Measurements from ENCODE around the gene CHML. TPM values are rescaled to one million over a fixed set of nuclear protein-coding genes. Genes with fewer than 3 reads are reported as not detected.

CHML gene
- total RNA-seq, 1 donor from 2014 or later, result 3.3 TPM

DNA sequence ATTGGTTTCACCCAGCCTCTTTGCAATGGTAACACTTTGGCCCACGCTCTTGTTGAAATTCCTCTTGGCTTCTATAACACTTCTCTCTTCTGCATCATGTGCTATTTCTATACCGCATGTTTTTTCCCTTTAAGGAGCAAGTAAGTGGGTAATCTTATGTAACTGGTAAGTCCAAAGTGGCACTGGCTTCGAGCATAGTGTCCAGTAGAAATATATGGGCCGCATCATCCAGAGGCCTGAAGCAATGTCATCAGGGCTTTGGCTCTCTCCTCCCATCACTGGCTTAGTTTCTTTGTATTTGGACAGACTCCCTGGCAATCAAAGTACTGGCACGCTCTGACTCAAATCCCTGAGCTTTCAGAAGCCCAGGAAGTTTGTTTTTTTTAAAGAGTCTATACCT is 17.5 kb downstream of the CHML start:
- no peak for DNase-seq (ENCODE audit: low read depth)

DNA sequence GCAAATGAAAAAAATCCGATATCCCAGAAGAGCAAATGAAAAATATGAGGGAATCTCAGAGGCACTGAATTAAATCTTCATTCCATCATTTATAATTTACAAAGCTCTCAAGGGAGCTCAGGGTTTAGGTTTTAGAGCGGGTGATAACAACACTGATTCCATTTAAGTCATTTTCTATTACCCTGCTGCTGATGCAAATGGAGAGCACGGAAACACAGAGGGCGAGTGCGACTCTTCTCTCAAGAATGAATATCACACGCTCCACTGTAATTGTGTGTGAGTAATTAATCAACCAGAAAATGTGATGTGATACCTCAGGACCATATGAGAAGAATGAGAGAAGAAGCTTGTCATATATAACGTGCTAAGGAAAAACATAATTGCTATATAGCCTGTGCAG is 22.7 kb downstream of the CHML start:
- no peak for DNase-seq (ENCODE audit: low read depth)

DNA sequence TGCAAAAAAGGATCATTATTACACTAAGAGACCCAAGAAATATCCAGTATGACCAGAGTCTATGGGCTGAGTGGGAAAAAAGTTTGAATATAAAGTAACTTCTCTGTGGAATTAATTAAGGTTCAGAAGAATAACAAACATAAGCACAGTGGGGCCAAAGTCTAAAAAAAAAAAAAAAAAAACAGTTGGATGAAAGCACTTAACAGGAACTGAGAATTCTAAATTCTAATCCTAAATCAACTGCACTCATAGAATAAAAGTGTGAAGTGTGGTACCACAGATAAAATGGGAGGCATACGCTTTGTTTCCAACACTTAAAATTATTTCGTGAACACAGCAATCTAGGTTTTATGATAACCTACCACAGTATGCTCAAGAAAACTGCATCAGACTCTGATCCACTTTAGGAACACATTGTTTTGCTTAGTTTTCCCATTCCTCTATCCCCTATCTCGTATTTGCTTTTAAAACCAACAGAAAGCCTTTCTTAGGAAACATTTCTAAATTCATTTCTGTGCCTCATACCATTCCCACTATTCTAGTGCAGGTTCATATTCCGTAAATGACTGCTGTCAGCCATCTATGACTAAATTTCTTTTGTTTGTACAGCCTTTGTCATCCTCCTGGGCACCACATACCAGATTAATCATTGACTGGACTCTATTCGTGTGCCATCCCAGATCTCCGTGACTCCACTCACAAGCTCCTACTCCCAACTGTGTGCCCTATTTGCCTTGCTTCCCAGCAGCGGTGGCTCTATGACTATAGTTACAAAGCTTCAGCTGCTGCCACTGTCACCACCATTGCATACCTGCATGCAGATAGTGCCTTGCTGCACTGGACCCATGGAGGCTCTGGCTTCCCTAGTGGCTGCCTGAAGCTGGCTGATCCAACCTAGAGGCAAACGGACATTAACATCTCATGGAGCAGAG is 24.9 kb downstream of the CHML start:
- no peak for DNase-seq (ENCODE audit: low read depth)

DNA sequence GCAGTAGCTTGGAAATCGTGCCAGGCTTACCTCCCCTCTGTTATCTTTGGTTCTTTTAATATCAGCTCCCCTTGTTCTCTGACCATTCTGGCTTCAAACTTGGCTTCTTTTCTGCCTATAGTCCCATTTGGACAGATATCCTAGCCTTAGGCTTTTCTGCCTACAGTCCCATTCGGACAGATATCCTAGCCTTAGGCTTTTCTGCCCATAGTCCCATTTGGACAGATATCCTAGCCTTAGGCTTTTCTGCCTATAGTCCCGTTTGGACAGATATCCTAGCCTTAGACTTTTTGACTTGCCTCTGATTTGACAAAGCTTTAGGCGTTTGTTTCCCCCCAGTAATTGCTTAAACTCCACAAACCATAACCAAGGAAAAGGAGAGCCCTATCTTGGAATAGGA is 25.6 kb downstream of the CHML start:
- DNase-seq (ENCODE audit: low read depth), result no peak

DNA sequence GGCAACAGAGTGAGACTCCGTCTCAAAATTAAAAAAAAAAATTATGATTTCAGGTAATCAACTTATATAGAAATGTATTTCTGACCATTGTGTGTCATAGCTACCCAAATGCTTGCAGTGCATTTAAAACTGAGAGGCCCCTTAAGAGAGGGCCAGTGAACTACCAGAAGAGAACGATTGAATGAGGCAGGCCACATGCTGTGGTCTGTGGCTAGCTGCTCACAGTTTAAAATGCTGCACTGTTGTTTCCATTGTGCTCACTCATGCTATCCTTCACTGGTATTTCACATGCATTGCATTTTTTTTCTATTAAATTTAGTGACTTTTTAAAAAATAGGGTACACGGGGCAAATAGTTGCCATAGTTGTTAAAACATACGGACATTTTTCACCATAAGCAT is 26.0 kb downstream of the CHML start:
- DNase-seq (ENCODE audit: low read depth), result no peak

DNA sequence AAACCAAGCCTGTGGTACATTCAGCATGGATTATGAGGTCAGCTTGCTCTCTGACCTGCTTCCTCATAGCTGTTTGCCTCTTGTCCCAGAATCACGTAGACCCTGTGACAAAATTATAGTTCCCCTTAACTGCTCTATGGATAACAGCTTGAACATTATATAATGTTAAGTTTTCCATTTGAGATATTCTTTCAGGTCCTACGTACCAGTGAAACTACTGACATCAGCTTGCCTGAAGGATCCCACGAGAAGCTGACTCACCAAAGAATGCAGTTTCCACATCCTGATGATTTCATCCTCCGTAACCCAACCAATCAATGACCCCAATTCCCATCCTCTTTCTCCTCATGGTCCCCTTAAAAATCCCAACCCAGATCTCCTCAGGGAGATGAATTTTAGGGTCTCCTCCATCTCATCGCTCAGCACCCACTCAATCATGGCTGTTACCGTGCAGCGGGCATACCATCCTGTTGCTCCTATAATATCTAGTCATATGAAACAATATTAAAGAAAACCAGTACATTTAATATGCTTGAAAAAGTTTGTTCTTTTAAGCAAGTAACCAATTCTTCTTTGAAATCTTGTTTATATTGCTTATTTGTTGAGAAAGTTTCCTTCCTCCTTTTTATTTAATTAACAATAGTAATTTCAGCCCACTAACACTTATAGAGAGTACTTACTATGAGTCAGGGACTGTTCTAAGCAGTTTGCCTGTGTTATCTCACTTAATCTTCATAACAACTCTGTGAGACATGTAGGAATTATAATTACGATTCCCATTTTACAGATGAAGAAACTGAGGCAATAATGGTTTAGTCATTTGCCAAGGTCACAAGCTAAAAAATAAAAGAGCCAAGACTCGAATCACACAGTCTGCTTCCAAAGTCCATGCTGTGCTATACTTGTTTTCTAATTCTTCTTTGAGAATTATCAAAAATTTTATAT is 27.4 kb downstream of the CHML start:
- DNase-seq (ENCODE audit: low read depth), result peak; percentile 62

DNA sequence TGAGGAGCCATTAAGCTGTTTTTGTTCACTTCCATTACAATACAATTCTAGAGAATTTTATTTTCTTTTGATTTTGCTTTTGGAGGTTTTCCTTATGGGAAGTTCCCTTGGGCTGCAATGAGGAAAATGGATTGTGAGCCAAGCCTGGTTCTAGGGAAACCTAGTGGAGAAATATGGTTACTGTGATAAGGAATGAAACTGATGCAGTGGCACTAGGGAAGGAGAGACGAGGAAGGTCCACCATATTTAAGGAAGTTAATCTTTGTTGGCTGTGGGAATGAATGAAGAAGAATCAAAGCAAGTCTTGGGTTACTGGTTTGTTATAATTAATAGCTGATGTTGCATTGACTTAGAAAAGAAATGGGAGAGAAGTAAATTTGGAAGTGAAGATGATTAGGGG is 28.4 kb downstream of the CHML start:
- no peak for DNase-seq (ENCODE audit: low read depth)

DNA sequence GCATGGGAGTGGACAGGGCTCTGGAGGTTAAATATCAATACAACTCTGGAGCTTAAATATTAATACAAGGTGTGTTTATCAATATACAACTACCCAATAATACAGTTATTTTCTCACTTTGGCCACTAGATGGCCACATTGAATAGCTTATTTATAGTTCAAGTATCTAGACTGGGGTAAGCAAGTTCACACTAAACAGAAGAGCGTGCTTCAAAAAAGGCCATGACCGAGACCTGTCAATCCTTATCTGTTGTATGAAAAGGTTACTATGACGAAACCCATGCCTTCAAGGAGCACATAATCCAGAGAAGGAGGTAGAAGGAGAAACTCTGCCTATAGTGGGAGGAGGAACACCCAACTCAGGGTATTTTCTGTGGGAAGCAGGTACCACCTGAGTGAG is 29.1 kb downstream of the CHML start:
- DNase-seq (ENCODE audit: low read depth), result peak; percentile 74

DNA sequence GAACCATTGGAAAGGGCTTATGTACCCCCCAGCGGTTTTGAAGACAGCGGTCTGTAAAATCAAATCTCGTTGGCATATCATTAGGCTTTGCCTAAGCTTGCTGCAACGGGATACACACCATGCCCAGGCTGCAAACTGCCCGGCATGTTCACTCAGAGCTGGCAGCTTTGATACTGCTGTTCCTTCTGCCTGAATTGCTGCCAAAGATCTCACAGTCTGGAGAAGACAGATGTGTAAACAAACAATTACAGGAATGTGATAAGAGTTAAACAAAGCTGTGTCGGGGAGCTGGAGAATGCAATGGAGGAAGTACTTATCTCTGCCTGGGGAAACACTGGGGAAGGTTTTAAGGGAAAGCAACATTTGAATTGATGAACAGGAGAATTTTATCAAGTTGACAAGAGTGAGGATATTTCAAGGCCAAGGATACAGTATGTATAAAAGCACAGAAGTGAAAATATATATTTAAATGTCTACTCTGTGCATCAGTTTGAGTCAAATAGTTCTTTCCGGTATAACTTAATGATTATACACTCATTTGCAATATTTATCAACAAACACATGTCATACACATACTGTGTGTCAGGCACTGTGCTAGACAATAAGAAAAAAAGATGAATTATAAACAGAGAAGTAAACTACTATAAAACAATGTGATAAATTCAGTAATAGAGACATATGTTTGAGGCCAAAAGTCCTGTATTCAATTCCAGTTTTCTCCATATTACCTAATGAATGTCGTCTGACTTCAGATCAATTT is 29.9 kb downstream of the CHML start:
- DNase-seq (ENCODE audit: low read depth), result peak; percentile 52

DNA sequence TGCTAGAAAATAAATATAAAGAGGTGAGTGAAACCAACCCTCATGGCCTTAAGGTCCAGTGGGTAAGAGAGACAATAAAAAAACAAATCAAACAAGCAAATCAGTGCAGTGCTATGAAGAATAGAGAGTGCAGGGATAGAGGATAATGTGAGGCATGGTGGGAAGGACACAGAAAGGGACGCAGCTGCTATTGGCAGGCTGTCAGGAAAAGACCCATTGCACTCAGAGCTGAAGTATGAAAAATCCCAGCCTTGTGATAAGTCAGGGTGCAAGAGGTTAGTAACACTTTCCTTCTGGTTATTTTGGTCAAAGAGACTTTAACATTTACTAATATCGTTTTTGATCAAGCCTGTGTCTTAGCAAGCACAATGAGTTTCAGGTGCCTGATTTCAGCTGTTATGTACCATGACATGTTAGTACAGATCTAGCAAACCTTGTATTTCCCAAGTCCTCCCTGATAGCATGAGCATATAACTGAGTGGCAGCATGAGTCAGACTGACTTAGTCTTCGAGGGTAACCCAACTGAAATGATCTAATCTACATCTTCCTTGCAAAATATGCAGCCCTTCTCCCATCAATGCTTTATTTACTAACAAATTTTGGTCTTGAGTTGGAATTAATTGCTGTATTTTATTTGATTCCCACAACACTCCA is 31.7 kb downstream of the CHML start:
- DNase-seq (ENCODE audit: low read depth), result no peak

DNA sequence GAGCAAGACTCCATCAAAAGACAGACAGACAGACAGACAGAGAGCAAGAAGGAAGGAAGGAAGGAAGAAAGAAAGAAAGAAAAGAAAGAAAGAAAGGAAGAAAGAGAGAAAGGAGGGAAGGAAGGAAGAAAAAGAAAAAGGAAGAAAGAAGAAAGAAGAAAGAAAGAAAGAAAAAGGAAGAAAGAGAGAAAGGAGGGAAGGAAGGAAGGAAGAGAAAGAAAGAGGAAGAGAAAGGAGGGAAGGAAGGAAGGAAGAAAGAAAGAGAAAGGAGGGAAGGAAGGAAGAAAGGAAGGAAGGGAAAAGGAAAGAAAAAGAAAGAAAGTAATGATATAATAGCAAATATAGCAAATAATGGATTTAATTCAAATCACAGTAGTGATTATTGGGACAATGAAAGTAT is 32.7 kb downstream of the CHML start:
- DNase-seq (ENCODE audit: low read depth), result no peak

DNA sequence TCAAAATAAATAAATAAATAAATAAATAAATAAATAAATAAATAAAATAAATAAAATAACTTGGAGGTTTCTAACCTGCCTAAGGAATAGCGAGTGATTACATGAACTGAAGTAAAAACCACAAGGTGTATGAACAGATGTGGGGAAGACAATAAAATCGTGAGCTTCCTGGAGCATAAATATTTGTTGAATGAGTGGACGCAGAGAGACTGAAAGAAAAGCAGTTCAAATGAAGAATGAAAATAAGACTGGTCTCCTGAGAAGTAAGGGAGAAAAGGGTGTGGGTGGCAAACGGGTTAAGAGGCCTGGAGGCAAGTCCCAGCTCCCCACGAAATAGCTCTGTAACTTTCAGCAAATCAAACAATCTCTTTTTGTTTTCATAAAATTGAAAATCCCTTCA is 33.6 kb downstream of the CHML start:
- DNase-seq (ENCODE audit: low read depth), result no peak

DNA sequence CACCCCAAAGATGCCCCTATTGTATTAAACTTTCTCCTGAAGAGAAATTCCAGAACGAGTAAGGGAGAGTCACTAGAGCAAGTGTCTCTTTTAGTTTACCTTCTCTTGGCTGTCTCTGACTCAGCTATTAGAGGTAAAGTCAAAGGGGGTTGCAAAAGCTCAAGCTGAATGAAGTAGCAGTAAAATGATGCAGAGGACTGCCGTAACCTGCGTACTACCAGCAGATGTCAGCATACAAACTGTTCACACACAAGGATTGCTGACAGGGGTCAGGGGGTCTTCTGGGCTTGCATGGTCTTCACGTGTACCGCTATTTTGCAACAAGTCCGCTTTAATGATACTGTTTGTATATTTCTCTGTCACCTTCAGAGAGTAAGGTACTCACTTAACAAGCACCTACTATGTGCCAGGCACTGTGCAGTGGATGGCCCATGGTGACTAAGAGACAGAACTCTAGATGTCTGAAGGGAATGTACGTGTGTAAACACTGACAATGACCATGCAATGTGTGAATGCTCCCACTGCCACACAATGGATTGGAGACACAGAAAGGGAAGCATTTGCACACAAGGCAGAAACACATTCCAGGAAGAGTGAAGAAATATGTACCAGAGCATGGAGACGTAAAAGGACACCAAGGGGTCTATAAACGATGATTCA is 34.9 kb downstream of the CHML start:
- no peak for DNase-seq (ENCODE audit: low read depth)

DNA sequence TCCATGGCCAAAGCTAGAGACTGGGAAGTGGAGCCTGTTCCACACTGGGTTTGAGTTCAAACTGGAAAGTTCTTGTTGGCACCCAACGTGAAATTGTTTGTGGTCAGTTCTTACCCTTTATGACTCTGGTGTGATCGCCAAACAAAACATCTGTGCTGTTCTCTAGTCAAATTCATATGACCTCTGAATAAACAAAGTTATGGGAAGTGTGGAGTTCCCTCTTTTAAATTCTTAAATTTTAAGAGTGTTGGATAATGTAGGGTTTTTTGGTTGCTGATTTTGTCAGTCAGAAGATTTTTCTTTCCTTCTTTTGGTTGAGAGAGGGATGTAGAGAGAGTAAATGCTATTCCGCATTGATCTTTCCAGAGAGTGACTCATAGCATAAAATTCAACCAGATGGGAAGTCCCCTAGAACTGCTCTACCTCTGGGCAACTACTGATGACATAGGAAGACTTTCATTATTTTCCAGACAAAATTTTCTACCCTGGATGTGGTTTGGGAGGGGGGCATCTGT is 36.4 kb downstream of the CHML start:
- DNase-seq (ENCODE audit: low read depth), result peak; percentile 74

DNA sequence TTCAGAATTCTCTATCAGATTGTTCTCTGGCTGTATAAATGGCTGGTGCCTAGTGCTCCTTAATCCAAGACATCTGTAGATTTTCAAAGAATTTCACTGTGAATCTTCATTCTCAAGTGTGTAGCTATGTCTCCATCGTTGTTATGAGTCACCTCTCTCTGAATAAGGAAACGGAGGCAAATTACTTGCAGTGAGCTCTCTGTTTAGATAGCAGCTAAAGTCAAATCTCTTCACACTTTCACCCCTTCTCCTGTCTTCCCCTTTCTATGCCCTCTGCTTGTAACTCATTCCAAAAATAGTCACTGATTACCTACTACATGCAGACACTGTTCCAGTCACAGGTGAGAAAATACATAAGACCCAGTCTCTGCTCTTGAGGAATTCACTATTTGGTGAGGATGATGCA is 39.7 kb downstream of the CHML start:
- no peak for DNase-seq (ENCODE audit: low read depth)

DNA sequence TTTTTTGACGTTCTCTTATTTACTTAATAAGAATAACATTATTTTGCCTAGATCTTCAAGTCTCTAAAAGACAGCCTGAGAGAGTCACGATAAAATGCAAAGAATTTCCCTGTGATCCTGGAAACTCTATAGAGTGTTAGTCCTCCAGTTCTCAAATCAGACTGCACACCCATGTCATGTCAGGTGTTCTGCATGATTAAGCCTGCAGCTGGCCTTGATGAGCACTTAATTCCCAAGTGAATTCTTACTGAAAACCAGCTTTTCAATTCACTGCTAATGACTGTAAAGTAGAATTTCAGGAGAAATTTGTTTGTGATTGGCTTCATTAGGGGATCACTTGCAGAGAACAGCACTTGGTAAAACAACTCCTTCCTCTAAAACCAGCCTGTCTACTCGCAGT is 41.9 kb downstream of the CHML start:
- no peak for DNase-seq (ENCODE audit: low read depth)

DNA sequence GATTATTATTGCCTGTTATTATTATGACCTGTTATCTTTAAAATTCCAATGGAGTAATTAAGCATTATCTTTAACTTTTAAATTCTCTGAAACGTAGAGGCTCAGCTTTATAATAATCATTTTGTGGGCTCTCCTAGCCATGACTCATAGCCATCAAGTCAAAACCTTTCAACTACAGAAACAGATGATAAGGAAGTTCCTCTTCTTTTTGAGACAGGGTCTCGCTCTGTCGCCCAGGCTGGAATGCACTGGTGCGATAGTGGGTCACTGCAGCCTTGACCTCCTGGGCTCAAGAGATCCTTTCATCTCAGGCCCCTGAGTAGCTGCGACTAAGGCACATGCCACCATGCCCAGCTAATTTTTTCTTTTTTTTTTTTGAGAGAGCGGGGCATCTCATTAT is 43.5 kb downstream of the CHML start:
- DNase-seq (ENCODE audit: low read depth), result no peak

DNA sequence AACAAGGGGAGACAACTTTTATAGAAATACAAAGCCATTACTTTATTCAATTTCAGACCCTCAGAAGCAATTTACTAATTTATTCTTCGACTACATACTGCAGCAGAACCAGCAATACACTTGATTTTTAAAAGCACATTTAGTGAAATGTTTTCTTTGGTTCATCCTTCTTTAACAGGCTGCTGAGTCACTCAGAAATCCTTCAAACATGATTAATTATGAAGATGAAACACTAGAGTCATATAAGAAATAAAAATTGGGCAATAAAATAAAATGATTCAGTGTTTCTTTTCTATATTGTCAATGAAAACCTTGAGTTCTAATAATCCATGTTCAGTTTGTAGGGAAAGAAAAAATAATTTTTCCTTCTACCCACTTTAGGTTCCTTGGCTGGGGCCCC is 47.0 kb downstream of the CHML start:
- no peak for DNase-seq (ENCODE audit: low read depth)

DNA sequence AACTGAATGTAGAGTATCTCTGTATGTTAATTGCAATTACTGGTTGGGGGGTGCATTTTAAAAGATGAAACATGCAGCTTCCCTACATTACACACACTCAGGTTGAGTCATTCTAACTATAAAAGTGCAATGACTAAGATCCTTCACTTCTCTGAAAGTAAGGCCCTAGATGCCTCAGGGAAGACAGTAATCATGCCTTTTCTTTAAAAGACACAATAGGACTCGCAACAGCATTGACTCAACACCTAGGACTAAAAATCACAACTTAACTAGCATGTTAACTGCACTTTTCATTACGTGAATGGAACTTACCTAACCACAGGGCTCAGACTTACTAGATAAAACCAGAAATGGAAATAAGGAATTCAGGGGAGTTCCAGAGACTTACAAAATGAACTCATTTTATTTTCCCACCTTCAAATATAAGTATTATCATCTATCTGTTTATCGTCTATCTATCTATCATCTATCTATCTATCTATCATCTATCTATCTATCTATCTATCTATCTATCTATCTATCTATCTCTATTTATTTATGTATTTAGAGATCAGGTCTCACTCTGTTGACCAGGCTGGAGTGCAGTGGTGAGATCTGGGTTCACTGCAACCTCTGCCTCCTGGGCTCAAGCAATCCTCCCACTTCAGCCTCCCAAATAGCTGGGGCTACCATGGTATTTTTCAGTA is 47.8 kb downstream of the CHML start:
- peak; percentile 22 for DNase-seq (ENCODE audit: low read depth)

DNA sequence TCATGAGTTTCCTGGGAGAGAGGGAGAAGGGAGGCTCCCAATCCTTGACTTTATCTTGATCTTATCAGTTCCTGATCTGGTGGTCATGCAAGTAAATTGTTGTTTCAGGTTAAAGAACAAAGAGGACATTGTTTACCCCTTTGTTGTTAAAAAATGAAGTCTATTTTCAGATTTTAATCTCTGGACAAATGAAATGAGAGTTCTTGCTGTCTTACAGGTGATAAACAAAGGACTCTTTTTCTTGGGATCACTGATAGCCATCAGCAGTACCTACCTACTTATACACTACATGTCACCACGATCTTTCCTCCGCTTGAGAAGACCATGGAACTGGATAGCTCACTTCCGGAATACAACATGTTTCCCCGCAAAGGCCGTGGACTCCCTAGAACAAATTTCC is 48.4 kb downstream of the CHML start:
- no peak for DNase-seq (ENCODE audit: low read depth)
